ENCODE data around the gene HOXA11.

Gene HOXA11

DNA sequence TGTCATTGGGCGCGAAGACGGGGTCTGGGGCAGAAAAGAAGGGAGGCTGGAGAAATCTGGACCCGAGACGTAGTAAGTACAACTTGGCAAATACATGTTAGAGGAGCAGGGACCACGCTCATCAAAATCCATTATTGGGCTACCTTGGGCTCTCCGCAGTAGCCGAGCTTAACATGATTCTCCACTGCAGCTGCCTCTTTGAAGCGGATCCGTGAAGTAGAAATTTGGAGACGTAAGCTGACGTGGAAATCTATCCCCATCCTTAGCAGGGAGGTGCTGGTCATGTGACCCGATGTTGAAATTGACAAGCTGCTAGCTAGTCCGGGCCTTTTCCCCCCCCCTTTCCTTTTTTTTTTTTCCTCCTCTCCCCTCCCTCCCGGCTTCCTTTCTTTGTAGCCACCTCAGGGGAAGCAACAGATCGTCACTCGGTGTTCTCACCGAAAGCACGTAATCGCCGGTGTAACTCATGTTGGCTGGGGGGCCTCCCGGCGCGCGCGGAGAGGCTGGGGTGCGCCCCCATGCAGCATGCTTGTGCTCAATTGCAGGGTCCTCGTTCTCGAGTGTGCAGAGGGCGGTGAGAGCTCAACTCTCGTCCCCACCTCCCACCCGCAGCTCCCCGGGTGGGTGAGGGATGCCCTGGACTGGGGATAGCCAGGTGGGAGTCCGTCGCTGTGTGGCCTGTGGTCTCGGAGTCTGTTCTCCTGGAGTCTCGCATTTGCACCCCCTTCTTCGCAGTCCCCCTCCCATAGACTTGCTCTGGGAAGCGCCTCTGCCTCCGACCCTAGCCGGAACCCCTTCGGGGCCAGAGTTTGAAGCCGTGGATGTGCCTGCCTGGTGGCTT, at the start of gene HOXA11:
Gene HOXA11, minus strand, starts transcription at position 220 of the 841 bp plus-strand sequence. Its CDS starts 88 bp downstream, at position 132.
- DNase-seq = no peak

GRCh38 chr7:27229448-27229847, 44.4 kb upstream of the HOXA11 start:
- DNase-seq = no peak

DNA sequence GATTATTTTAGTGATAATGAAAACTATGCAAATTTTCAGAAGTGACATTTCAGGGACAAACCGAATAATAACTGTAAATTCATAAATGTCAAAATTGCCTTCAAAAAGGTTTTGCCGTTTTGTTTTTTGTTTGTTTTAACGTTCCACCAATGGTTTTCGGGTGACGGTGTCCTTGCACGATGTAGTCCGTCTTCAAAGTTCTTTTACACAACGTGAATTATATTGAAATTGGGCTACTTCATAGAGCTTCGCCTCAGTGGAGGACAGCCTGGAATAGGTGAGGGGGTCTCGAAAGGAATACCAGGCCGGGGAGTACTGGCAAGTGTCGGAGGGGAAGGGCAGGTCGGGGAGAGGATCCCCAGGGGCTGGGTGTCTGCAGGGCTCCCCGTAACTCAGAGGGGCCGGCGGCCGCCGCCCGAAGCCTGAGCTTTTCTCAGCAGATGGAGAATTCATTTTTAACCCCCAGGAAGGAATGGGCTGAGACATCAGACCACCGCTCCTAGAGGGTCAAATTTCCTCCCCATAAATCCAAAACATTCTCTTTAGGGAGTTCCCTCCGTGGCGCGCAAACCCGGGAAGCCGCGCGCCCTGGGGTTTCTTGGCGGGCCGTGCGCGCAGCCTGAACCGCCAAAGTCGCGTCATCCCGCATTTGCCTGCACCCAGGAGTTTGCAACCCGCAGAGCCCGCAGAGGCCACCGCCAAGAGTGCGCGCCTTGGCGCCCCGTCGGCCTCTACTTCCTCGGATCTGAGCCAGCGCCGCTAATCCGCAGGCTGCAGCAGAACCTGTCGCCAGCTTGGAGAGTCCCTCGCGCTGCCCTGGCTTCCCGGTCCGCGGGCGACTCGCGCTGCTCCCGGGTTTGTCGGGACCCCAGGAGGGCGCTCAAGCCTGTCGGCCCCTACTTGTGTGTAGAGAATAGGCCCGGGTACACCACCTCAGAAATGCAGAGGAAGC, 40.2 kb upstream of the HOXA11 start:
- DNase-seq = no peak

- DNase-seq = no peak
Measured at GRCh38 chr7:27223941-27224575, 39.0 kb upstream of the HOXA11 start.

DNA sequence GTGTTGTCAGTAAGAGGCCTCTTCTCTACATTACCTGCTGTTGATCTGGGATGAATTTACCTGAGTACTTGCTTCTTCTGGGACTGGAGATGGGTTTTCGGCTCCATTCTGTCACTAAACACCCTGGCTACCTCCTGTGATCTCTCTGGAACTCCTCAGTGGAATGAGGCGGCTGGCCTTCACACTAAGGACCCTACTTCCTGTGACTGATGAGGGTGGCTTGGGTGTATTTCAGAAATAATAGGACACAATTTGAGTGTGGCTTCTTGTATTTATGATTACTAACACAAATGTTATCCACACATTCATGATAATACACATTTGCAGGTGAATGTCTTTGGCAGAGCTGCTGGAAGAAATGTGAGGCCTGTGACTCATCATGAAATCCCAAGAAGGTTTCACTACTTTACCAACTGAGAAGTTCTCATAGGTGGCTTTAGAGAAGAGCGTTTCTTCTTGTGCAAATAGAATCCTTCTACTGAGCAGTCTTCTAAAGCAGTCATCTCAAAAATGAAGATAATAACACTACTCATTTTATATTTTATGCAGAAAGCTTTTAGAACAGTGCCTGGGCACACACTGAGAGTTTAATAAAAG, 36.3 kb upstream of the HOXA11 start:
- no peak for DNase-seq

- no peak for DNase-seq
Measured at GRCh38 chr7:27220440-27220955, 35.5 kb upstream of the HOXA11 start.

DNA sequence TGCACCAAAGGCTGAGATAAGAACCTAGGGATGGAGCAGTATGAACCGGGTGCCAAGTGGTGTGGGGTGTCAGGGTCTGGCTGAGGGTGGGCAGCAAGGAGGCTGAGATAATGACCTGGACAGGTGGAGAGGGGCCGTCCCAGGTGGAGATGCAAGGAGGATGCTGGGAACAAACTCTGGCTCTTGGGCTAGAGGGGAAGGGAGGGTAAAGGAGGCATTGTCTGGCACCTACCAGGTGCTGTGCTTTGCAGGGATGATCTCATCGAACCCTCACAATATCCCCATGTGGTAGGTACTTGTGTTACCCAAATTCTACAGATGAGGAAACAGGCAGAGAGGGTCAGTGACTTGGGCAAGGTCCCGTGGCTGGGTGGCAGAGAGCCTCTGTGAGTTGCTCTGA, 34.8 kb upstream of the HOXA11 start:
- DNase-seq = no peak

DNA sequence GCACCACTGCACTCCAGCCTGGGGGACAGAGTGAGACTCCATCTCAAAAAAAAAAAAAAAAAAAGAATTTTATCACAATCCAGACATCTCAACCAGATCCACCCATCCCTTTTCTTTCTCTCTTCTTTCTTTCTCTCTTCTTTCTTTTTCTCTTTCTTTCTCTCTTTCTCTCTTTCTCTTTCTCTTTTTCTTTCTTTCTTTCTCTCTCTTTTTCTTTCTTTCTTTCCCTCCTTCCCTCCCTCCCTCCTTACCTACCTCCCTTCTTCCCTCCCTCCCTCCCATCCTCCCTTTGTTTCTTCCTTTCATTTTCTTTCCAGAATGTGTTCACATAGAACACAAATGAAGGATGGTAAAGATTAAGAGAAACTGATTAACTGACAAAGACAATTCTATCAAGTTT, 32.9 kb upstream of the HOXA11 start:
- DNase-seq = no peak

- DNase-seq = no peak
Measured at GRCh38 chr7:27215356-27215755, 30.3 kb upstream of the HOXA11 start.

- DNase-seq = no peak
Measured at GRCh38 chr7:27214239-27214950, 29.4 kb upstream of the HOXA11 start.

DNA sequence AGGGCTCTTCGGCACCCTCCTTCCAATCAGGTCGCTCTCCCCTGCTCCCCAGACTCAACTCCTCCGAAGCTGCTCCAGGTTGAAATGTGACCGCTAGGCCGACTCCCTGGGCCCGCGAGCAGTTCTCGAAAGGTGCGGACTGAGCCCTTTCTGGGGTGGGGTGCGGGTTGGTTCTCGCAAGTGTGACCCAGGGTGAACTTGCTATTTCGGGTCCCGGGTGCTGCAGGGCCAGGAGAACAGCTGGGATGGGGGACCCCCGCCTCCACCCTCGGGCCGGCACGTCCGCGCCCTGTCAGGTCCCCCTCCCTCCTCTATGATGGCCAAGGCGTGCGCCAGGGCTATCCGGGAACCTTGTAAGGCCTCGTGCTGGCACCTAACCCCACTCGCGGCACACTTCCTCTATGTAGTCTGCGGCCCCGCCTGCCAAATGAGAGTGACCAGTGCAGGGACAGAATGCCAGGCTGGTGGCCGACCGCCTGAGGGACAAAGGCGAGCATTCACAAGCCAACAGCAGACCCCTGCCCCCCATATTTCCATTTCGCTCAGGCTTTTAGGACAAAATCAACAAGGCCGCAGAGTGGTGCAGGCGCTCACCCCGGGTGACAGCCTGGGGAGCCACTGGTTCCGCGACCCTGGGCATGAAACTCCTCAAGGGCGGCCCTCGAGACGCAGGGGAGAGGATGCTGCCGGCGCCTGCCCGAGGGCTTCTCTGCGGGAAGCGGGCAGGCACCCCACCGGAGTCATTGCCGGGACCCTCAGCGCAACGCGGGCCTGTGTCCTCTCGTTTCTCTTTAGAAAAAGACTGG, 28.6 kb upstream of the HOXA11 start:
- no peak for DNase-seq

- no peak for DNase-seq
Measured at GRCh38 chr7:27212497-27213432, 27.7 kb upstream of the HOXA11 start.

DNA sequence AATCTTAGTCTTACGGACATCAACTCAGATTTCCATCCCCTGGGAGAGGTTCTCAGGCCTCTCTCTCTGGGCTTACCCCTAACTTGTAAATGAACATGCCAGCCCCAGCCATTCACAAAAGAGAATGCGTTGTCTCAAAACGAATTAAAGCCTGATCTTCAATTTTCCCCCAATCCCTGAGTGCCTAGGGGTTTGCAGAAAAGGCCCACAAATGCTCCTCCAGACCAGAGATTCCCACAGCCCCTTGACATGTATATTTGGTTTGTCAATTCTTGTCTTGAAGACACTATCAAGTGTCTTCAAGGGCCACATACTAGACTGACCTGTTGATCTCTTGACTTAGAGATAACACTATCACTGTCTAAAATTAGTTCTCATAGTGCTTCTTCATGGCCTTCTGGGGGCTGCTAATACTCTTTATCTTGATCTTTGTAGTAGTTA, 26.8 kb upstream of the HOXA11 start:
- no peak for DNase-seq

DNA sequence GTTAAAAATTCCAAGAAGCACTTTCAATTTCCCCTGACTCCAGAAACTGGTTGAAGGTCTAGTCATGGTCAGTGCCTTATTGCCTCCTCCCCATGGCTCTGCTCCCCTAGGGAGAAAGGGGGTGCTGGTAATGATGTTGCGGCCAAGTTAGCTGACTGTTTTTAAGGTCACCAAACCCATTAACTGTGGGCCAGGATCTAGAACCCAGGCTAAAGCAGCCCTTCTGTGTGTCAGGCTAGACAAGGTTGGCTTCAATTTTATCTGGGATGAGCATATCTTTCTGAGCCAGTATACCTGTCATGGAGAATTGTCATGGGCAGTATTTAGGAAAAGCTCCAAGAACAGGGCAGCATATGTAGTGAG, 26.0 kb upstream of the HOXA11 start:
- DNase-seq = no peak

DNA sequence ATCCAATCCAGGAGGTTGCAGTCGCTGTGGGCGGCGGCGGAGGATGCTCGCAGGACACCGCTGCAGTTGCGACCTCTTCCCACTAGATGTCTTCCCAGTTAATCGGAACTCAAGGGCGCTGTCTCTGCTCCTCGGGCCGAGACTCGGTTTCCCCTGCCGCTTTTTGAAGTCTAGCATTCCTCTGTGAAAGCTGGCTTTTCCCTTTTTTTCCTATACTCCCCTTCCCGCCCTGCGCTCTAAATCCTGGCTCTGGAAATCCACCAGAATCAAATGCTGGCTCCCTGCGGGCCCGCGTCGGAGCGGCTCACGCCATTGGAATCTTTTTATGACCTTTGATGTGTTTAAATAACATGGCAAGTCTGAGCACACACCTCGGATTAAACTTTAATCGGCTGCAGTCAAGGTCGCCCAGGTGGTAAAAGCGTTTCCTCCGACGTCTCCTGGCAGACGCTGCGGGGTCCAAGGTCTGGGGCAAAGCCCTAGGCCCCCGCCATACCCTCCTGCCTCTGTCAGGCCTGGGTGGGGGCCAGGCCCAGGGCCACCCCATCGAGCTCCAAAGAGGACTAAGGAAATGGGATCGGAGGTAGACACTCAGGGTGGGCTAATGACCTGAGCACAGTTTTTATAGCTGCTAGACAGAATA, 25.5 kb upstream of the HOXA11 start:
- no peak for DNase-seq

GRCh38 chr7:27209933-27210440, 25.0 kb upstream of the HOXA11 start:
- no peak for DNase-seq

- no peak for DNase-seq
Measured at GRCh38 chr7:27208998-27209397, 24.0 kb upstream of the HOXA11 start.

DNA sequence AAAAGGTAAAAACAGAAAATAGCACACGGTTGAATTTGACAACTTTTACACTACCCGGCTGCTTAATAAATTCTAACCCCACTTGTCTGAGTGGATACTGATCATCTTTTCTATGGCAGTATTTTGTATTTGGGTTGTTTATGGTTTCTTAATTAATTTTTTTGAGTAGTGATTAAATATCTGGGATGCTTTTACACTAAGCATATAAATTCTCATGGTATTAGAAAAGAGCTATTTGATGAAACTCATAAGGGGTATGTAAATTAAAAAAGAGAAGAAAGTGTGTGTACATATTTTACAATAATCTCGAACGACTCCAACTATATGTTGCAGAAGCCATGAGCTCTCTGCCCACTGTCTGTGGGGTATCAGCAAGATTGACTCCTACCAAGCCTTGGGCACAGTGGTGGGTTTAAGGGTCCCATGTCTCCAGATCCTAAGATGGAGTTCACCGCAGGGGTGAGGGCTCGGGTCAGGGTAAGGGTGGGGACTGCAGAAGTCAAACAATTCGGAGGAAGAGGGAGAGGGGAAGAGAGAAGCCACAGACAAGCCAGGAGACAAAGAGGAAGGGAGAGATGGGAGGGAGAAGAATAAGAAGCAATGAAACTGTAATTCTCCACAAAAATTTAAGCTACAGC, 22.4 kb upstream of the HOXA11 start:
- no peak for DNase-seq
